Measurements from ENCODE around the gene PSMC5.
A peak's percentile ranks its signal among the peaks of the same experiment; 100 is the strongest.
"Not testable (repeated sequence)": the region's sequence is repeated elsewhere in the genome, so short reads cannot be mapped to it uniquely, and the experiment has no call there.

PSMC5 gene

GRCh38 chr17:63841350-63842172 lies 14.3 kb downstream of the PSMC5 start:
- DNase-seq, result peak; percentile 81 to 88 (median 82)

DNA sequence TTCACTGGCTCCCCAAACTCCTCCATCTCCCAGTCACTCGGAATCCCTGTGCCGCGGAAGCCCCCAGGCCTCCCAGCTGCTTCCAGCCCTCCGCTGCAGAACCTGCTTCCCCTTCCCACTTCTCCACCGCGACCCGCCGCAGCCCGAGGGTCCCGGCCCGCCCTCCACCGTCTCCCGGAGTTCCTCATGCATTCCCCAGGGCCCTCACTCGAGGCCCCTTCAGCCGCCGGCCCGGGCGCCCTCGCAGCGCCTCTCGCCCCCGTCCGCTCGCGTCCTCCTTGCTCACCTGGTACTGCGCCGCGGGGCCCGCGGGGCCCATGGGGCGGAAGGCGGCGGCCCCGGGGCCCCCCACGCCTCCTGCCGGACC lies 14.9 kb downstream of the PSMC5 start:
- peak in 1 of 3 donors; percentile 27 for DNase-seq

DNA sequence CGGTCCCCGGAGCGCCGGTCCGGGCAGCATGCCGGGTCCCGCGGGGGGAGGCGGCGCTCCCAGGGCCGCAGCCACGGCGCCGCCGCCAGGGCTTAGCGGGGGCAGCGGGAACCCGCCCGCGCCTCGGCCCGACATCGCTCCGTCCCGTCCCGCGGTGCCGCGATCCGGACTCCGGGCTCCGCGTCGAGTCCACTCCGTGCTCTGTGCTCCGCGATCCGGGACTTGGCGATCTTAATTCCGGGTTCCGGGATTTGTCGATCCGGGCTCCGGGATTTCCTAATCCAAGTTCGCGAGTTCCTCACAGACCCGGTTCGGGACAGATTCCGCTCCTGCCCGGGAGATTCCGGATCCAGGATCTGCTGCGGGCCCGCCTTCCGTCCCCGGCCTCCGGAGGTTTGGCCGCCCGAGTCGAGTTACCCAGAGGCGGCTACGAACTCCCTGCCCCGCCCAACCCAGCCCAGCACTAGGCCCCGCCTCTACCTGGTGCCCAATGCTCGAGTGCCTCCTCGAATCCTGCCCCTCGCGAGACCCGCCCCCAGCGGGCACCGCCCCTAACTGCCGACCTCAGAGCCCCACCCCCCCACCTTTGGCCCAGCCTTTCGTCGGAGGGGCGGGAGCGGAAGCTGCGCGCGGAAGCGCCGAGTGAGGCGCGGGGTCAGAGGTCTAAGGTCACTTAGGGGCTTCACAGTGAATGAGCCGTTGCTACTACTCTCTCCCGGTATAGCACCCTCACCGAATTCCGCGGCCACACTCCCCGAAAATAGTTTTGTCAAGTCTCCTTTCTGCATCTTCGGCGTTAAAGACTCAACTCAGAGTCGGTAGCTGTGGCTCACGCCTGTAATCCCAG lies 15.5 kb downstream of the PSMC5 start, which contains the start of gene SMARCD2:
Gene SMARCD2 (minus strand): TSS at position 146 of the 847 bp plus-strand sequence. CDS start 11 bp downstream, at position 135.
- DNase-seq, result peak; percentile 99 to 100 (median 99)

GRCh38 chr17:63843387-63843888 lies 16.2 kb downstream of the PSMC5 start:
- peak; percentile 78 to 86 (median 79) for DNase-seq

DNA sequence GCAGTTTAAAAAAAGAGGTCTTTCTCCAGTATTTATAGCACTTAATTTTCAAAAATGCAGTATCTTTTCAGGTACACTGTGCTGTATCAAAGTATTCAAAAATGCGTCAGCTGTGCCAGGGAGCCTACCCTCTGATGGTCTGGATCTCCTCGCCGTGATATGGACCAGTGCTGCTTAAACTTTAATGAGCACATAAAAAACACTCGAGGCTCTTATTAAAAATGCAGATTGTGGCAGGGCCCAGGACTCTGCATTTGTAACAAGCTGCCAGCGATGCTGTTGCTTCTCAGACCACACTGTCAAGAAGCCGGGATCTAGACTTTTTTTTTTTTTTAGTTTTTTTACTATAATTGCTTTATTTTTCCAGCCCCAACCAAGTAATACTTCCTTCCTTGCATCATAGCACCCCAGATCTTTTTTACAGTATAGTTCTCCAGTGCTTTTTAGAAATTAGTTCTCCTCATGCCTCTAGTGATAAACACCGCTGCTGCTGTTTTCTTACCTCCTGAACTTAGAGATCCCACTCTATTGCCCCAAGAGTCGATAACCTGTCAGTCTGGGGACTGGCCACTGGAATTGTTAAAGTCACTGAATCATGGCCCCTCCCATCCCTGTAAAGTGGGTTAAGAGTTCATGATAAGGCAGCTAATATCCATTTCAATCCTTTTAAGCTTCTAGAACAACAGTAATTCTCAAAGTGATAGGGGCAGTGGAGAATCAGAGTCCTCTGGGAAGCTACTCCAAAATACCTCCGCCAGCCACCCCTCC lies 16.9 kb downstream of the PSMC5 start:
- no peak for DNase-seq

- no peak for DNase-seq
Measured at GRCh38 chr17:63845509-63845908, 18.3 kb downstream of the PSMC5 start.

DNA sequence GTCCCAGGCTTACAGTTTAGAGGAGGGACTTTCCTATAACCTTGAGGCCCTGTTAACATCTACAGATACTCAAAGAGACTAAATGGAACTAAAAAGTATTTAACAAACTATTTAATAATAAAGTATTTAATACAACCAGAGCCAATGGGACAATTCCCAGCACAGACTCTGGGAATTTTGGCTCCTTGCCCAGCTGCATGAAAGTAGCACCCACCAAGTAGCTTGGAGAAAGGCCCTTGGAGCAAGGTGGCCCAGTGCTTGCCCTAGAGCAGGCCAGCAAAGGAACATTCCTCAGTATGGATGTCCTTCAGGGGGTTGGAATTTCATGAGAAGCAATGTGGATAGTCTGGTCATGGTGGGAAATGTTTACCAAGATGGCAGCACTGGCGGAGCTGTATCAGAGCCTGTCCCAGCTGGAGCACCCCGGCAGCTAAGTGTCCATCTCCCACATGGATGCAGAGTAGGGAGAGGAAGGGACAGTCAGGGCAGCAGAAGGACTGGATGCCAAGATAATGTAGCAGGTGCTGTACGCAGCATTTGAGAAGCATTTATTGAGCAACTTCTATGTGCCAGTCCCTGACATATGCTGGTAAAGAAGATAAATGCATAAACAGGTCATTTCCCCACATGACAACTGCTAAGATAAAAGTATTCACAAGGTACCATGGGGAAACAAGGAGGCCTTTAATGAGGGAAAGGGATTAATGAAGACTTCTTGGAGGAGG lies 20.5 kb downstream of the PSMC5 start:
- DNase-seq, result no peak

GRCh38 chr17:63848834-63849689 lies 21.8 kb downstream of the PSMC5 start:
- peak; percentile 98 to 99 (median 99) for DNase-seq

GRCh38 chr17:63850401-63850800 lies 23.2 kb downstream of the PSMC5 start:
- DNase-seq, result no peak

DNA sequence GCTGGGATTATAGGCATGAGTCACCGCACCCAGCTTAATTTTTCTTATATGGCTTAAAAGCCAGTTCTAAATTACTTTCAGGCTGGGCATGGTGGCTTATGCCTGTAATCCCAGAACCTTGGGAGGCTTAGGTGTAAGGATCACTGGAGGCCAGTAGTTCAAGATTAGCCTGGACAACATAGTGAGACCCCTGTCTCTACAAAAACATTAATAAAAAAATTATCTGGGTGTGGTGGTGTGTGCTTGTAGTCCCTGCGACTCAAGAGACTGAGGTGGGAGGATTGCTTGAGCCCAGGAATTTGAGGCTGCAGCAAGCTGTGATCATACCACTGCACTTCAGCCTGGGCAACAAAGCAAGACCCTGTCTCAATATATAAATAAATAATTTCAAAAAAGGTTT lies 26.0 kb downstream of the PSMC5 start:
- DNase-seq, result no peak

DNA sequence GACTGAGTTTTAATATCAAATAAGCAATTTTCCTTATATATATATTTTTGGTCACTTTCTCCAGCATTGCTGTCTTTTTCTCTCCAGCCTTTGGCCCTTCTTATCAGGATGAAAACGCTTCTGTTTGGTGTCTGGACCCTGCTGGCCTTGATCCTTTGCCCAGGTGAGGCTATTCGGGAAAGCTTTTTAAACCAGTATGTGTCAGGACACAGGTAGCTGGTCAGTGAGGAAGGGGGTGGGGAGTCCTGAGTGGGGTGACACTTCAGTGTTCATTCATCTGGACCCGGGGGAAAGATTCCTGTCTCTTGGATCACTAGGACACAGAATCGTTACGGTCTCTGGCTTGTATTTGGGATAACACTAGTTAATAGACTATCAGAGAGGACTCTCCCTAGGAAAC lies 27.5 kb downstream of the PSMC5 start:
- DNase-seq, result no peak

- no peak for DNase-seq
Measured at GRCh38 chr17:63855185-63855584, 28.0 kb downstream of the PSMC5 start.

DNA sequence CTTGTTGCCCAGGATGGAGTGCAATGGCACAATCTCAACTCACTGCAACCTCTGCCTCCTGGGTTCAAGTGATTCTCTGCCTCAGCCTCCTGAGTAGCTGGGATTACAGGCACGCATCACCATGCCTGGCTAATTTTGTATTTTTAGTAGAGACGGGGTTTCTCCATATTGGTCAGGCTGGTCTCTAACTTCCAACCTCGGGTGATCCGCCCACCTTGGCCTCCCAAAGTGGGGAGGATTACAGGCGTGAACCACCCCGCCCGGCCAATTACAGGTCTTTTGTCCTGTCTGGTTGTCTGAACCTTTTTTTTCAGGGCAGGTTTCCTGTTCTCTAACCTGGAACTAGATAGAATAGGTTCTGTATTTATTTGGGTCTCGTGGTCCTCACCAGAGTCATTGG lies 29.2 kb downstream of the PSMC5 start:
- not testable (repeated sequence) for DNase-seq

DNA sequence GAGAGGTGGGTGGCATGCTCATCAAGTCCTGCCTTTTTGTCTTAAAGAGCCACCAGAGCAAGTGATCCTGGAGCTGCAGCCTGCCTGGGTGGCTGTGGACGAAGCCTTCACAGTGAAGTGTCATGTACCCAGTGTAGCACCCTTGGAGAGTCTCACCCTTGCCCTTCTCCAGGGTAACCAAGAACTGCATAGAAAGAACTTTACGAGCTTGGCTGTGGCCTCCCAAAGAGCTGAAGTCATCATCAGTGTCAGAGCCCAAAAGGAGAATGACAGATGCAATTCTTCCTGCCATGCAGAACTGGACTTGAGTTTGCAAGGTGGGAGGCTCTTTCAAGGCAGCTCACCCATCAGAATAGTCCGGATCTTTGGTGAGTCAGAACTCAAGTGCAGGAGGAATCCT lies 32.0 kb downstream of the PSMC5 start:
- no peak for DNase-seq

- DNase-seq, result not testable (repeated sequence)
Measured at GRCh38 chr17:63866625-63867024, 39.4 kb downstream of the PSMC5 start.

DNA sequence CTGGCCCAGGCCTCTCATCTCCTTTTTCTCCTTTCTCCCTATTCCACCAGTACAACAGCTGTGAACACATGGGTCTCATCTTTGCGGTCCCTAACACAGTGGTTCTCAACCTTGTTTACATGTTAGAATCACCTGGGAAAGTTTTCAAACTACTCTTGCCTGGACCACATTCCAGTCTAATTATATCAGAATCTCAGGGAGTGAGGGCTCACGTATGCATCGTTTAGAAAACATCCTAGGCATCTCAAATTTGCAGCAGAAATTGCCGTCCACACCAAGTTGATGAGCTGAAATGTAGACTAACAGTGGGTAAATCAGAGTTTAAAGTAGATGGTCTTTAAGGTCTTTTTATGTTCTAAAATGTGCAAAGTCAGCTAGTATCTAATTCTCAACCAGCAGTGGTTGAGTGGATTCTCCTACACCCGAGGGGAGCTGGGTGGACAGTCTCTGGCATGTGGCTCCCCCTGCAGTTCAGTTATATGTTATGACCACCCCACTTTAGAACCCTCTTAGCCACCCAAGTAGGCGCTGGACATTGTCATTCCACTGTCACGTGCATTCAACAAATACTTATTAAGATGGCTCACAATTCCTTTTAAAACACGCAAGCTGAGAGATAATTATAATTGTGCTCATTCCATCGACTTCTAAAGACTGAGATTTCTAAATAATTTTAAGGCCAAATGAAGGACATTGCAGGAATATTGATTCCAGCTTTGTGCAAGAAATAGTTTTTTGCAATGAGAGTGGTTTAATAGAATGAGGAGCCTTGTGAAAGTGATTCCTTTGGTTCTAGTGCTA lies 42.5 kb downstream of the PSMC5 start:
- not testable (repeated sequence) for DNase-seq

- not testable (repeated sequence) for DNase-seq
Measured at GRCh38 chr17:63870292-63870665, 43.0 kb downstream of the PSMC5 start.

DNA sequence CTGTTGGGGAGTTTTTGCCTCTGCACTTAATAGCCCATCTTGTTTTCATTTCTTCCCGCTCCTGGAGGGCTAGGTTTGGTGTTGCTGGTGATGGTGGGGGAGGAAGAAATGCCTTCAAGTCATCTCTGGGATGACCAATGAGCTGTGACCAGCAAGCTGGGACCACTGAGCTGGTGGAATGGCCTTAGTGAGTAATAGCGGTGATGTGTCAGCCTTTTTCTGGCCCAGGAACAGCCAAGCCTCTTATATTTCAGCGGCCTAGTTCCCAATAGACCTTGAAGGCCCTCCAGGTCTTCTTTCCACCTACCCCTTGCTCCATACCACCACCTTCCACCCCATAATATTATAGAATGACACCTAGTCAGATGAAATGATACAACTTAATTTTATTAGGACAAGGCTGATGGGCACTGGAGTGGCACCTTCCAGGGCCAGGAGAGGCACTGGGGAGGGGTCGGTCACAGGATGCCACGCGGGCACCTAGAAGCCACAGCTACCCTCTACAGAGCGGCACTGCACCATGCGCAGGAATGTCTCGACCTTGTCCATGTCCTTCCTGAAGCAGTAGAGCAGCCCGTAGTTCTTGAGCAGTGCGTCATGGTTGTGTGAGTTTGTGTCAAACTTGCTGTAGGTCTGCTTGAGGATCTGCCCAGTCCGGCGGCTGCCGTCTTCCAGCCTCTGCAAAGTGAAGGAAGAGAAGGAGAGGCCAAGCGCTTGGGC lies 44.6 kb downstream of the PSMC5 start:
- not testable (repeated sequence) for DNase-seq

- not testable (repeated sequence) for DNase-seq
Measured at GRCh38 chr17:63873577-63873976, 46.3 kb downstream of the PSMC5 start, which contains the start of gene CSH2. Gene CSH2 (minus strand): TSS chr17:63873677. CDS start chr17:63873614, 63 bp downstream.

Data from suppressor macrophage treated with lipopolysaccharide for 1 hour (primary cell).